Liver (tissue), 9 donors: ENCODE data around the gene BIRC7. TPM values are rescaled to one million over a fixed set of nuclear protein-coding genes. Genes with fewer than 3 reads are reported as not detected.

ENCODE experiments used
- DNase-seq: peaks from one replicate; pipeline ENCODE4 v3.0.0-alpha.2; 2017; ENCODE audit warnings: low spot score
- H3K27ac ChIP-seq, 2 donors: one replicate each; pipeline ENCODE4 v1.7.0; 2013; ENCODE audit warnings: inconsistent platforms in 2 of 2, low read length in 2 of 2, control low read depth in 1 of 2, low read depth in 1 of 2, mild to moderate bottlenecking in 1 of 2
- H3K27me3 ChIP-seq, 4 donors: one replicate each; pipeline versions ENCODE4 v1.6.1 to v1.7.0; 2013; ENCODE audit warnings: low read length in 3 of 4, inconsistent platforms in 1 of 4, mild to moderate bottlenecking in 1 of 4, moderate library complexity in 1 of 4; ENCODE audit not compliant: control insufficient read depth in 4 of 4, insufficient read depth in 4 of 4
- H3K36me3 ChIP-seq, 4 donors: one replicate each; pipeline versions ENCODE4 v1.6.1 to v1.7.0; 2013; ENCODE audit warnings: low read length in 3 of 4, mild to moderate bottlenecking in 3 of 4, low read depth in 1 of 4, moderate library complexity in 1 of 4; ENCODE audit not compliant: control insufficient read depth in 4 of 4, insufficient read depth in 3 of 4
- H3K4me1 ChIP-seq, 4 donors: one replicate each; pipeline versions ENCODE4 v1.6.1 to v1.7.0; 2013; ENCODE audit warnings: low read length in 3 of 4, mild to moderate bottlenecking in 3 of 4, moderate library complexity in 1 of 4; ENCODE audit not compliant: control insufficient read depth in 4 of 4, insufficient read depth in 4 of 4
- H3K4me3 ChIP-seq, 3 donors: one replicate each; pipeline versions ENCODE4 v1.6.1 to v1.7.0; 2013; ENCODE audit warnings: low read length in 3 of 3, control low read depth in 1 of 3, low read depth in 1 of 3, mild to moderate bottlenecking in 1 of 3
- H3K9ac ChIP-seq, 2 donors: one replicate each; pipeline ENCODE4 v1.7.0; 2013; ENCODE audit warnings: low read length in 2 of 2, mild to moderate bottlenecking in 2 of 2, moderate library complexity in 2 of 2, control low read depth in 1 of 2, low read depth in 1 of 2
- H3K9me3 ChIP-seq, 4 donors: one replicate each; pipeline versions ENCODE4 v1.6.1 to v1.7.0; 2013; ENCODE audit warnings: low read length in 3 of 4; ENCODE audit not compliant: control insufficient read depth in 4 of 4
- CTCF ChIP-seq: fragments of 150-350 bp; IDR thresholded peaks from 2 replicates; pipeline ENCODE4 v1.5.1; 2017; ENCODE audit warnings: improper control_type of control experiment, low read depth, low read length; ENCODE audit not compliant: missing input control
- EGR1 ChIP-seq, 2 donors: IDR thresholded peaks; 2 replicates each; pipeline ENCODE4 v1.6.1; 2016 to 2018; ENCODE audit warnings: antibody characterized with exemption in 2 of 2, low read depth in 2 of 2
- FOXA2 ChIP-seq: IDR thresholded peaks from 2 replicates; pipeline ENCODE4 v1.6.1; 2016; ENCODE audit warnings: antibody characterized with exemption
- GABPA ChIP-seq, 2 donors: IDR thresholded peaks in 1 of 2; conservative IDR thresholded peaks in 1 of 2; 2 replicates each; pipeline ENCODE4 v1.6.1; 2016; ENCODE audit warnings: antibody characterized with exemption in 2 of 2, mild to moderate bottlenecking in 1 of 2, moderate library complexity in 1 of 2
- JUND ChIP-seq, 2 donors: IDR thresholded peaks; 2 replicates each; pipeline ENCODE4 v1.6.1; 2016; ENCODE audit warnings: antibody characterized with exemption in 2 of 2
- RAD21 ChIP-seq, 2 donors: IDR thresholded peaks; 2 replicates each; pipeline ENCODE4 v1.6.1; 2016; ENCODE audit warnings: antibody characterized with exemption in 2 of 2, mild to moderate bottlenecking in 2 of 2
- REST ChIP-seq: IDR thresholded peaks from 2 replicates; pipeline ENCODE4 v1.6.1; 2016; ENCODE audit warnings: antibody characterized with exemption, mild to moderate bottlenecking
- RXRA ChIP-seq, 2 donors: IDR thresholded peaks; 2 replicates each; pipeline ENCODE4 v1.6.1; 2017 to 2018; ENCODE audit warnings: antibody characterized with exemption in 2 of 2, mild to moderate bottlenecking in 1 of 2
- SP1 ChIP-seq: IDR thresholded peaks from 2 replicates; pipeline ENCODE4 v1.6.1; 2018; ENCODE audit warnings: antibody characterized with exemption, mild to moderate bottlenecking
- TAF1 ChIP-seq: conservative IDR thresholded peaks from 2 replicates; pipeline ENCODE4 v1.6.1; 2016; ENCODE audit warnings: antibody characterized with exemption, mild to moderate bottlenecking
- YY1 ChIP-seq: IDR thresholded peaks from 2 replicates; pipeline ENCODE4 v1.6.1; 2016; ENCODE audit warnings: antibody characterized with exemption, mild to moderate bottlenecking
- ZBTB33 ChIP-seq: IDR thresholded peaks from 2 replicates; pipeline ENCODE4 v1.6.1; 2016; ENCODE audit warnings: antibody characterized with exemption
- WGBS: extraction: QIAGEN DNeasy Blood & Tissue Kit; methylation state at CpG from one replicate; pipeline ENCODE4 v1.1.7; 2013; 5-methylcytosine and 5-hydroxymethylcytosine counted together
- polyA plus RNA-seq, 2 donors: library from polyadenylated mRNA; stranded (reverse) in 1 of 2; unstranded in 1 of 2; fragments of 200-250 nt in 1 of 2; fragments of >200 nt in 1 of 2; fragmentation: Nextera tagmentation in 1 of 2; extraction: Ambion mirVana in 1 of 2; gene quantifications; one replicate each; pipeline versions ENCODE4 v1.2.1 to v1.2.3, GENCODE V29; 2013 to 2015
- total RNA-seq, 2 donors: library from RNA; depleted of rRNA; stranded (reverse); fragments of >200 nt; gene quantifications; one replicate each; pipeline ENCODE4 v1.2.3, GENCODE V29; 2014
- donor health status: healthy.
- donor health status: healthy.
- donor health status: healthy.
- donor health status: healthy.
- donor health status: healthy.

Gene BIRC7
- total and polyA plus RNA-seq, 4 donors = 0.23 TPM; not detected in 3

GRCh38 chr20:63247671-63248228 lies 12.0 kb downstream of the BIRC7 start:
- peaks cover 0 to 4% (median 3%) of the 10 kb centered on the region in 4 donors for H3K27me3 ChIP-seq
- H3K9ac ChIP-seq = no peak overlapping the region
- H3K27ac ChIP-seq = no peak overlapping the region
- H3K36me3 ChIP-seq = no peaks in the 10 kb centered on the region
- H3K4me1 ChIP-seq = no peaks in the 10 kb centered on the region
- 63% methylated on average over 24 of the region's 24 CpGs for WGBS
- H3K4me3 ChIP-seq = no peak overlapping the region
- TF ChIP-seq FOXA2 (no peak), JUND (IDR thresholded peaks at IDR 0.05) (no peak), YY1 (no peak), TAF1 (no peak), EGR1 (IDR thresholded peaks at IDR 0.05; ENCODE audit: low read depth in 2 of 2) (no peak), RXRA (IDR thresholded peaks at IDR 0.05) (no peak), ZBTB33 (no peak), REST (no peak), CTCF (no peak)
- DNase-seq = no peak
- H3K9me3 ChIP-seq = no peaks in the 10 kb centered on the region

GRCh38 chr20:63248835-63249591 lies 13.3 kb downstream of the BIRC7 start:
- H3K27ac ChIP-seq = no peak overlapping the region
- no peaks in the 10 kb centered on the region for H3K36me3 ChIP-seq
- 69% methylated on average over 25 of the region's 25 CpGs for WGBS
- no peak for DNase-seq
- peaks cover 0 to 10% (median 2%) of the 10 kb centered on the region in 4 donors for H3K4me1 ChIP-seq
- H3K27me3 ChIP-seq = peaks cover 0 to 7% (median 4%) of the 10 kb centered on the region in 4 donors
- no peak overlapping the region for H3K9ac ChIP-seq
- no peak overlapping the region for H3K4me3 ChIP-seq
- H3K9me3 ChIP-seq = no peaks in the 10 kb centered on the region
- TF ChIP-seq REST = no peak
- TF ChIP-seq TAF1 = no peak
- TF ChIP-seq ZBTB33 = no peak
- TF ChIP-seq CTCF = no peak
- no peak for TF ChIP-seq FOXA2
- no peak for TF ChIP-seq RAD21 (IDR thresholded peaks at IDR 0.05)
- no peak for TF ChIP-seq GABPA (IDR thresholded peaks at IDR 0.05 in 1 of 2, conservative IDR thresholded peaks at IDR 0.05 in 1 of 2)
- no peak for TF ChIP-seq EGR1 (IDR thresholded peaks at IDR 0.05; ENCODE audit: low read depth in 2 of 2)
- TF ChIP-seq SP1 = no peak
